MCF 10A (cell line): ENCODE measurements around the gene CAMTA1. TPM values are rescaled to one million over a fixed set of nuclear protein-coding genes. Genes with fewer than 3 reads are reported as not detected.

Experiments used
- BruUV-seq: library from RNA; stranded (reverse); fragments of 400-500 nt; replicated peaks from 2 replicates; lab custom pipeline; 2021; lab: Mats Ljungman, UMichigan
- CTCF ChIA-PET: fragments of 300-600 bp; sonication (Branson Sonifier 250); formaldehyde crosslinking; extraction: SDS; loops from one replicate; lab custom pipeline; 2021; ENCODE audit warnings: antibody characterized with exemption, inconsistent platforms; lab: Yijun Ruan, JAX
- POLR2A ChIA-PET: fragments of 300-600, 350-650 bp; sonication (Branson Sonifier 250); formaldehyde crosslinking; extraction: SDS; loops from one replicate; lab custom pipeline; 2020; ENCODE audit warnings: antibody characterized with exemption, inconsistent platforms; lab: Yijun Ruan, JAX
- DNase-seq: peaks from one replicate; pipeline ENCODE4 v3.0.0-alpha.2; 2018; ENCODE audit not compliant: unreplicated experiment
- H3K27ac Mint-ChIP-seq: one replicate; pipeline ENCODE4 v1.8.0; 2022; ENCODE audit warnings: mild to moderate bottlenecking, low read depth, mixed read lengths; ENCODE audit not compliant: unreplicated experiment
- H3K27me3 Mint-ChIP-seq: one replicate; pipeline ENCODE4 v1.8.0; 2022; ENCODE audit warnings: mixed read lengths; ENCODE audit not compliant: insufficient read depth, unreplicated experiment
- H3K36me3 Mint-ChIP-seq: one replicate; pipeline ENCODE4 v1.8.0; 2022; ENCODE audit warnings: mild to moderate bottlenecking, moderate library complexity, mixed read lengths; ENCODE audit not compliant: insufficient read depth, unreplicated experiment
- H3K4me1 Mint-ChIP-seq: one replicate; pipeline ENCODE4 v1.8.0; 2022; ENCODE audit warnings: mixed read lengths; ENCODE audit not compliant: insufficient read depth, unreplicated experiment
- H3K4me3 Mint-ChIP-seq: one replicate; pipeline ENCODE4 v1.8.0; 2022; ENCODE audit warnings: mild to moderate bottlenecking, moderate library complexity, mixed read lengths; ENCODE audit not compliant: unreplicated experiment
- H3K9me3 Mint-ChIP-seq: one replicate; pipeline ENCODE4 v1.8.0; 2022; ENCODE audit warnings: mixed read lengths; ENCODE audit not compliant: unreplicated experiment
- intact Hi-C: fragments of 100-400 bp; cut with micrococcal nuclease; formaldehyde crosslinking; loops from 2 replicates; pipeline ENCODE4 v1.14.1; 2022
- total RNA-seq: library from RNA; stranded (reverse); gene quantifications from 2 replicates; pipeline ENCODE4 v1.2.3, GENCODE V29; 2022
- TF ChIP-seq, protein P1 (sequence below): fragments of 200-600 bp; IDR thresholded peaks from one replicate; pipeline ENCODE4 v1.8.0; 2022; ENCODE audit warnings: antibody characterized with exemption, mild to moderate bottlenecking; ENCODE audit not compliant: unreplicated experiment

Gene CAMTA1
- total RNA-seq, 1 experiment from 2014 or later = 74.1 TPM

DNA sequence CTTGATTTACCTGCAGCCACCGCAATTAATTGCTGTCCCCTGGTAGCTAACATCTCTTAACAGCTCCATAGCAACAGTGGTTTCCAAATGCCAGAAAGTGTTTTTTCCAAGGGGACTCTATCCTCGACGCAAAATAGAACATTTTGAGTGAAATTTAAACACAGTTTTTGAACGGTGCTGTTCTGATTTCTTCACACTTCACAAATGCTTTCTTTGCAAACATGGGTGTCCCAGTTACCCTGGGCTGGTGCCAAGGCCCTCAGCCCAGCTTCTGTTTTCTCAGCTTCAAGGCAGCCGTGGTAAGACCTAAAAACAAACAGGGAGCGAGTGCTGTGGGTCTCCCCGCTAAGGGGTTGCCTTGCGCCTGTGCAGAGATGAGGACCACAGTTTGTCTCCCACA is 838.6 kb downstream of the CAMTA1 start:
- ChIA-PET CTCF (interaction anchor here (0.6 to 1.1 kb wide), 3 partner anchors 45 to 734 kb away, joined by 3 to 5 read pairs (median 3); no protein-coding TSS in a partner anchor), POLR2A (interaction anchor here (0.7 kb wide), 1 partner anchor 36 kb away, joined by 3 read pairs; no protein-coding TSS in a partner anchor)
- TF ChIP-seq, protein P1, sequence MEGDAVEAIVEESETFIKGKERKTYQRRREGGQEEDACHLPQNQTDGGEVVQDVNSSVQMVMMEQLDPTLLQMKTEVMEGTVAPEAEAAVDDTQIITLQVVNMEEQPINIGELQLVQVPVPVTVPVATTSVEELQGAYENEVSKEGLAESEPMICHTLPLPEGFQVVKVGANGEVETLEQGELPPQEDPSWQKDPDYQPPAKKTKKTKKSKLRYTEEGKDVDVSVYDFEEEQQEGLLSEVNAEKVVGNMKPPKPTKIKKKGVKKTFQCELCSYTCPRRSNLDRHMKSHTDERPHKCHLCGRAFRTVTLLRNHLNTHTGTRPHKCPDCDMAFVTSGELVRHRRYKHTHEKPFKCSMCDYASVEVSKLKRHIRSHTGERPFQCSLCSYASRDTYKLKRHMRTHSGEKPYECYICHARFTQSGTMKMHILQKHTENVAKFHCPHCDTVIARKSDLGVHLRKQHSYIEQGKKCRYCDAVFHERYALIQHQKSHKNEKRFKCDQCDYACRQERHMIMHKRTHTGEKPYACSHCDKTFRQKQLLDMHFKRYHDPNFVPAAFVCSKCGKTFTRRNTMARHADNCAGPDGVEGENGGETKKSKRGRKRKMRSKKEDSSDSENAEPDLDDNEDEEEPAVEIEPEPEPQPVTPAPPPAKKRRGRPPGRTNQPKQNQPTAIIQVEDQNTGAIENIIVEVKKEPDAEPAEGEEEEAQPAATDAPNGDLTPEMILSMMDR = no peak
- H3K36me3 Mint-ChIP-seq = no peaks in the 10 kb centered on the region
- BruUV-seq = no TSS peak
- no peak overlapping the region for H3K27ac Mint-ChIP-seq
- H3K9me3 Mint-ChIP-seq = no peaks in the 10 kb centered on the region
- no peak for DNase-seq
- peaks cover 85% of the 10 kb centered on the region for H3K27me3 Mint-ChIP-seq
- no peaks in the 10 kb centered on the region for H3K4me1 Mint-ChIP-seq
- no peak overlapping the region for H3K4me3 Mint-ChIP-seq
- intact Hi-C loops = no loop called here

DNA sequence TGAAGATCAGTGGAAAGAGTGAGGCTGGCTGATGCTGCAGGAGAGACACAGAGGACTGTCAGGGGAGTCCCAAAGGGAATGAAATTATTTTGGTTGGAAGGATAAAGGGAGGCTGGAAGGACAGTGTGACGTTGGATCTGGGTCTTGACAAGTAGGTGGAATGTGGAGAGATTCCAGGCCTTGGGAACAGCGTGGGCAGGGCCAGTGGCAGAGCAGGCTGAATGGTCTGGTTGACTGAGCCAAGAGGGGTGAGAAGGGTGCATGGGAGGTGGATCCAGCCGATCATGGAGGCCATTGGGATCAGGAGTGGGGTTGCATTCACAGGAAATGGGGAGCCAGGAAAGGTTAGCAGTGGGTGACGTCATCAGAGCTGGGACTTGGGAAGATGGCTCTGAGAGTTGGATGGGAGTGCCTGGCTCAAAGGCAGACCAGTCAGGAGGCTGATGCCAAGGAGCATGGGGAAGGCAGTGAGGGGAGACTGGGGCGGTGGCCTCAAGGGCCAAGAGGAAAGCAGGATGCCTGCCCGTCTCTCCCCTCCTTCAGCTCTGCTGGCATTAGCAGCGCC is 839.6 kb downstream of the CAMTA1 start:
- intact Hi-C loops = no loop called here
- Mint-ChIP-seq H3K27ac (no peak overlapping the region), H3K9me3 (no peaks in the 10 kb centered on the region), H3K4me1 (no peaks in the 10 kb centered on the region), H3K4me3 (no peak overlapping the region), H3K36me3 (no peaks in the 10 kb centered on the region), H3K27me3 (peaks cover 93% of the 10 kb centered on the region)
- ChIA-PET POLR2A (no interaction called here), CTCF (no interaction called here)
- no peak for DNase-seq
- TF ChIP-seq, protein P1 = no peak
- BruUV-seq = no TSS peak

DNA sequence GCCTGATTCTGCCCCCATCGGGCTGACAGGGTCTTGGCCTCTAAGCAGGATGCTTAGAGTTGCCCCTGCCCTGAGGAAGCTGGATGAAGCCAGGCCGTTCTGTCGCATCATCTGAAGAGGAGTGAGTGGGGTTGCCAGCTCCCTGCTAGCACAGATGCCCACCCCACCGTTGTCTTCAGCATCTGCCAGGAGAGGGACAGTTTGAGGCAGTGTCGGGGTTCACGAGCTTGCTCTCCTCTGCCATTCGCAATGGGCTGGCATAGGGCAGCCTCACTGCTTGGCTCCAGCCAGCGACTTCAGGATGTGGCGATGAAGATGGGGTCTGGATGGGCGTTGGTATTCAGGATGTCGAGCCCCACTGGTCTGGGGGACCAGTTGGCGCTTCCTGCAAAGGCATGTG is 840.1 kb downstream of the CAMTA1 start:
- DNase-seq = no peak
- ChIA-PET POLR2A (no interaction called here), CTCF (interaction anchor here (1.2 kb wide), 1 partner anchor 583 kb away, joined by 4 read pairs; no protein-coding TSS in a partner anchor)
- BruUV-seq = no TSS peak
- TF ChIP-seq, protein P1 = no peak
- Mint-ChIP-seq H3K27me3 (peaks cover 93% of the 10 kb centered on the region), H3K36me3 (no peaks in the 10 kb centered on the region), H3K4me1 (no peaks in the 10 kb centered on the region), H3K27ac (no peak overlapping the region), H3K9me3 (no peaks in the 10 kb centered on the region), H3K4me3 (no peak overlapping the region)
- intact Hi-C loops = no loop called here

DNA sequence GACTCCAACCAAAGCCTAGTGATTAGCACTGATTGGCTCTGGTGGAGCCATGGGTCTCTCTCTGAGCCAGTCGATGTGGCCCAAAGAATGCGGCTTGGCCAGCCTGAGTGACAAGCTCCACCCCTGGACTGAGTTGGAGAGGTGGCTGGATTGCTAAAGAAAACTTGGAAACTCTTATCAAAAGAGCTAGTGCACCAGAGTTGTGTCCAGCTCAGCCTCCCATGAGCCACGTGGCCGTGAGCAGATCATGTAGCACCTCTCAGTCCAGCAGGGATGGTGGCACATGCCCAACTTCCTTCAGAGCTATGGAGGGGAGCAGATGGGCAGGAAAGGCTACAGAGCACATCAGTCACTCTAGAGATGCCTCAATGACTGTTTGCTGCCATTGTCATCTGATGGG is 843.0 kb downstream of the CAMTA1 start:
- no TSS peak for BruUV-seq
- no peak for DNase-seq
- TF ChIP-seq, protein P1 = no peak
- Mint-ChIP-seq H3K27me3 (peaks cover 100% of the 10 kb centered on the region), H3K9me3 (no peaks in the 10 kb centered on the region), H3K27ac (no peak overlapping the region), H3K4me1 (no peaks in the 10 kb centered on the region), H3K4me3 (no peak overlapping the region), H3K36me3 (no peaks in the 10 kb centered on the region)
- intact Hi-C loops = no loop called here
- POLR2A ChIA-PET = no interaction called here
- CTCF ChIA-PET = interaction anchor here (0.6 kb wide), 1 partner anchor 271 kb away, joined by 4 read pairs; no protein-coding TSS in a partner anchor
